ENCODE measurements around the gene ANKRD26. TPM values are rescaled to one million over a fixed set of nuclear protein-coding genes. Genes with fewer than 3 reads are reported as not detected.

ANKRD26 gene
- total and polyA plus RNA-seq, 2 donors (not counting 1 experiment from before 2014, with no cell fraction given): 0.67 to 10.5 TPM

GRCh38 chr10:26969145-26969926 lies 131.0 kb downstream of the ANKRD26 start:
- Histone ChIP-seq H3K27ac (ENCODE audit: low read length in 2 of 2) (no peak overlapping the region), H2AFZ (ENCODE audit: insufficient read depth, low read depth, low read length, poor library complexity, severe bottlenecking) (no peak overlapping the region), H4K20me1 (ENCODE audit: control insufficient read depth, insufficient read depth, low read length, poor library complexity, severe bottlenecking) (no peaks in the 10 kb centered on the region), H3K79me2 (ENCODE audit: control insufficient read depth, insufficient read depth, low read length) (no peaks in the 10 kb centered on the region), H3K27me3 (replicated peaks in 1 of 4; ENCODE audit: control extremely low read depth in 1 of 4, control insufficient read depth in 3 of 4, insufficient read depth in 4 of 4, low read length in 3 of 4) (no peaks in the 10 kb centered on the region), H3K4me1 (ENCODE audit: control insufficient read depth in 2 of 2, insufficient read depth in 2 of 2, low read length in 2 of 2) (no peaks in the 10 kb centered on the region), H3K4me2 (replicated peaks; ENCODE audit: low read depth, low read length, poor library complexity, severe bottlenecking) (no peak overlapping the region), H3K9me3 (ENCODE audit: control extremely low read depth in 1 of 3, control insufficient read depth in 2 of 3, insufficient read depth in 1 of 3, low read length in 2 of 3) (no peaks in the 10 kb centered on the region), H3K4me3 (ENCODE audit: control extremely low read depth in 1 of 5, extremely low read depth in 1 of 5, insufficient read depth in 1 of 5, low read depth in 2 of 5, low read length in 4 of 5) (no peak overlapping the region), H3K9ac (ENCODE audit: low read length) (no peak overlapping the region), H3K36me3 (replicated peaks in 1 of 2; ENCODE audit: control extremely low read depth in 1 of 2, control insufficient read depth in 1 of 2, extremely low read depth in 1 of 2, insufficient read depth in 2 of 2, low read length in 1 of 2) (no peaks in the 10 kb centered on the region)
- no CpG with 5 or more reads among the region's 6 CpGs for WGBS (ENCODE audit: insufficient coverage)
- TF ChIP-seq EZH2 (IDR thresholded peaks at IDR 0.05; ENCODE audit: borderline replicate concordance, insufficient read depth, low read depth, low read length, poor library complexity, severe bottlenecking) (no peak), CTCF (IDR thresholded peaks at IDR 0.05) (no peak)
- intact Hi-C loops (cut with micrococcal nuclease): no loop called here
- no peak overlapping the region for H3K4me3 Mint-ChIP-seq
- H3K27me3 Mint-ChIP-seq: no peaks in the 10 kb centered on the region
- no peak overlapping the region for H3K27ac Mint-ChIP-seq
- no peaks in the 10 kb centered on the region for H3K9me3 Mint-ChIP-seq (ENCODE audit: insufficient read depth)
- ChIA-PET CTCF (no interaction called here), POLR2A (no interaction called here)
- no peak for ATAC-seq (ENCODE audit: low read depth)
- H3K4me1 Mint-ChIP-seq: peaks cover 2% of the 10 kb centered on the region
- DNase-seq: no peak

DNA sequence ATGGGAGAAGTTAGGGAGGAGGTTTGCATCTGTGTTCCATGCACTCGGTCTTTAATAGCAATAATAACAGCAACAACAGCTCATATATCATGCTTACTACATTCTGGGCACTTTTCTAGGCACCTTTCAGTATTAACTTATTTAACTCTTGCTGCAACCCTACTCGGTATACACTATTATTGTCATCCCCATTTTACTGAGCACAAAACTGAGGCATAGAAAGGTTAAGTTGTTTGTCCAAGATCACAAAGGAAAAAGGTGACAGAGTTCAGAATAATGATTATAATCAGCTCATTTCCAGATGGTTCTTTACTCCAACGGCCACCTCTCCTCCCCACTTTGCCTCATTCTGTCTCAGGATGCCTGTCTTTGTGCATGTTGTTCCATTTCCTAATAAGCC lies 137.5 kb downstream of the ANKRD26 start:
- ChIA-PET POLR2A (no interaction called here), CTCF (no interaction called here)
- DNase-seq (no peak), ATAC-seq (ENCODE audit: low read depth) (no peak)
- H3K4me2 ChIP-seq (replicated peaks; ENCODE audit: low read depth, low read length, poor library complexity, severe bottlenecking): no peak overlapping the region
- Mint-ChIP-seq H3K27ac (no peak overlapping the region), H3K27me3 (no peaks in the 10 kb centered on the region), H3K4me3 (no peak overlapping the region), H3K4me1 (no peaks in the 10 kb centered on the region), H3K9me3 (ENCODE audit: insufficient read depth) (no peaks in the 10 kb centered on the region)
- TF ChIP-seq CTCF (IDR thresholded peaks at IDR 0.05) (no peak), EZH2 (IDR thresholded peaks at IDR 0.05; ENCODE audit: borderline replicate concordance, insufficient read depth, low read depth, low read length, poor library complexity, severe bottlenecking) (no peak)
- no peaks in the 10 kb centered on the region for H3K36me3 ChIP-seq (replicated peaks in 1 of 2; ENCODE audit: control extremely low read depth in 1 of 2, control insufficient read depth in 1 of 2, extremely low read depth in 1 of 2, insufficient read depth in 2 of 2, low read length in 1 of 2)
- H3K27me3 ChIP-seq (replicated peaks in 1 of 4; ENCODE audit: control extremely low read depth in 1 of 4, control insufficient read depth in 3 of 4, insufficient read depth in 4 of 4, low read length in 3 of 4): no peaks in the 10 kb centered on the region
- H3K27ac ChIP-seq (ENCODE audit: low read length in 2 of 2): no peak overlapping the region
- 89% methylated on average over 1 of the region's 3 CpGs for WGBS (ENCODE audit: insufficient coverage)
- H3K4me1 ChIP-seq (ENCODE audit: control insufficient read depth in 2 of 2, insufficient read depth in 2 of 2, low read length in 2 of 2): no peaks in the 10 kb centered on the region
- intact Hi-C loops (cut with micrococcal nuclease): no loop called here
- H3K4me3 ChIP-seq (ENCODE audit: control extremely low read depth in 1 of 5, extremely low read depth in 1 of 5, insufficient read depth in 1 of 5, low read depth in 2 of 5, low read length in 4 of 5): no peak overlapping the region
- H3K79me2 ChIP-seq (ENCODE audit: control insufficient read depth, insufficient read depth, low read length): no peaks in the 10 kb centered on the region
- H3K9me3 ChIP-seq (ENCODE audit: control extremely low read depth in 1 of 3, control insufficient read depth in 2 of 3, insufficient read depth in 1 of 3, low read length in 2 of 3): no peaks in the 10 kb centered on the region
- no peak overlapping the region for H2AFZ ChIP-seq (ENCODE audit: insufficient read depth, low read depth, low read length, poor library complexity, severe bottlenecking)
- H4K20me1 ChIP-seq (ENCODE audit: control insufficient read depth, insufficient read depth, low read length, poor library complexity, severe bottlenecking): no peaks in the 10 kb centered on the region
- H3K9ac ChIP-seq (ENCODE audit: low read length): no peak overlapping the region

Measured in B cell (primary cell).